Lower leg skin (tissue), 3 donors: Measurements from ENCODE around the gene ZNF385B.

ENCODE experiments used
- POLR2A ChIP-seq, 2 donors: fragments of 450-650 bp; IDR thresholded peaks; one replicate each; pipeline ENCODE4 v1.6.1; 2016 to 2017; ENCODE audit warnings: antibody characterized with exemption in 2 of 2, mild to moderate bottlenecking in 1 of 2, moderate library complexity in 1 of 2
- TF ChIP-seq, protein P1 (sequence below), 3 donors: fragments of 450-650 bp; IDR thresholded peaks; one replicate each; pipeline ENCODE4 v1.5.1; 2016; ENCODE audit warnings: antibody characterized with exemption in 3 of 3, mild to moderate bottlenecking in 3 of 3, moderate library complexity in 2 of 3

DNA sequence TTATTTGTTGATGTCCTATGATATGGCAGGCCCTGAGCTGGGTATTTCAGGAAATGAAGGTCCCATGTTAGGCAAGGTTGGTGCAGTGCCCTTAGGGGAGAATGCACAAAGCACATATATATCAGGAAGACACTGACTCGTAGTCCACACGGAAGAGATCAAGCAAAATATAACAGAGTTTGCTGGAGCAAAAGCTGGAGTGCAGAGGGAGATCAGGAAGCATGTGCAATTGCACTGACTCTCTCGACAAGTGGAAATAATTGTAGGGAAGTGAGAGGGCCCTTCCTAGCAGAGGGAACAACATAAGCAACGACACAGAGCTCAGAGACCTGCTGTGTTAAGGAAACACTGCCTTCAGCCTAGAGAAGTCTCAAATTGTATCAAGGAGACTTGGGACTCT, 4.2 kb downstream of the ZNF385B start:
- TF ChIP-seq, protein P1, sequence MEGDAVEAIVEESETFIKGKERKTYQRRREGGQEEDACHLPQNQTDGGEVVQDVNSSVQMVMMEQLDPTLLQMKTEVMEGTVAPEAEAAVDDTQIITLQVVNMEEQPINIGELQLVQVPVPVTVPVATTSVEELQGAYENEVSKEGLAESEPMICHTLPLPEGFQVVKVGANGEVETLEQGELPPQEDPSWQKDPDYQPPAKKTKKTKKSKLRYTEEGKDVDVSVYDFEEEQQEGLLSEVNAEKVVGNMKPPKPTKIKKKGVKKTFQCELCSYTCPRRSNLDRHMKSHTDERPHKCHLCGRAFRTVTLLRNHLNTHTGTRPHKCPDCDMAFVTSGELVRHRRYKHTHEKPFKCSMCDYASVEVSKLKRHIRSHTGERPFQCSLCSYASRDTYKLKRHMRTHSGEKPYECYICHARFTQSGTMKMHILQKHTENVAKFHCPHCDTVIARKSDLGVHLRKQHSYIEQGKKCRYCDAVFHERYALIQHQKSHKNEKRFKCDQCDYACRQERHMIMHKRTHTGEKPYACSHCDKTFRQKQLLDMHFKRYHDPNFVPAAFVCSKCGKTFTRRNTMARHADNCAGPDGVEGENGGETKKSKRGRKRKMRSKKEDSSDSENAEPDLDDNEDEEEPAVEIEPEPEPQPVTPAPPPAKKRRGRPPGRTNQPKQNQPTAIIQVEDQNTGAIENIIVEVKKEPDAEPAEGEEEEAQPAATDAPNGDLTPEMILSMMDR (IDR thresholded peaks at IDR 0.05) = no peak
- no peak for TF ChIP-seq POLR2A (IDR thresholded peaks at IDR 0.05)
